GF-D8 (cell line): ENCODE results near the gene STXBP1.

ENCODE experiments used
- DNase-seq: peaks from one replicate; lab custom pipeline; 2025; lab: John Stamatoyannopoulos, UW

Gene STXBP1

GRCh38 chr9:127693697-127694096 is 81.6 kb downstream of the STXBP1 start:
- DNase-seq: no peak

GRCh38 chr9:127694890-127695720 is 83.0 kb downstream of the STXBP1 start:
- no peak for DNase-seq

GRCh38 chr9:127697575-127697974 is 85.5 kb downstream of the STXBP1 start:
- DNase-seq: no peak

DNA sequence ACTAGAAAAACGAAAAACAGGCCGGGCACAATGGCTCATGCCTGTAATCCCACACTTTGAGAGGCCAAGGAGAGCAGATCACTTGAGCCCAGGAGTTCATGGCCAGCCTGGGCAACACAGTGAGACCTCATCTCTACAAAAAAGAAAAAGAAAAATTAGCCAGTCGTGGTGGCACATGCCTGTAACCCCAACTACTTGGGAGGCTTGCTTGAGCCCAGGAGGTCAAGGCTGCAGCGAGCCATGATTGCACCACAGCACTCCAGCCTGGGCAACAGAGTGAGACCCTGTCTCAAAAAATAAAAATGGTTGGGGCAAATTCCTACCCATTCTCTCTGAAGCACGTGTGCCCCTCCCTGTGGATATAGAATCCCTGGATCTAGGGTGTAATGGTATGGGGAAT is 86.3 kb downstream of the STXBP1 start:
- DNase-seq: no peak

GRCh38 chr9:127698985-127699670 is 87.1 kb downstream of the STXBP1 start:
- DNase-seq: no peak

DNA sequence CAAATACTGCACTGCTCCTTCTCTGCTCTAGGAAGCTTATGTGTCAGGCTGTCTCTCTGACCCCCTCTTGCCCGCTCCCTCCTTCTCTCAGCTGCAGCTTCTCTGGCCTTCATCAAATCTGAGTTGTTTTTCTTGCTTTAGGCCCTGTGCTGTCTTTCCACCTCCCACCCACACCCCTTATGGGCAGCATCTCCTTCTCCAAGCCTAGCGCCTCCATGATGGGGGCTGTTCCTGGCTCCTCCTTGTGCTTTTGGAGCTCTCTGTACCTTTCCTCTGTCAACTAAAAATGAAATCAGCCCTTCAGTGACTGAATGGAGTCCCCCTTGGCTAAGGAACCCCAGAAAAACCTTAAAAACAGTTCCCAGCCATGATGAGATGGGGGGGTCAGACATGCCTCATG is 88.1 kb downstream of the STXBP1 start:
- no peak for DNase-seq

- DNase-seq: no peak
Measured at GRCh38 chr9:127700594-127701255, 88.6 kb downstream of the STXBP1 start.

DNA sequence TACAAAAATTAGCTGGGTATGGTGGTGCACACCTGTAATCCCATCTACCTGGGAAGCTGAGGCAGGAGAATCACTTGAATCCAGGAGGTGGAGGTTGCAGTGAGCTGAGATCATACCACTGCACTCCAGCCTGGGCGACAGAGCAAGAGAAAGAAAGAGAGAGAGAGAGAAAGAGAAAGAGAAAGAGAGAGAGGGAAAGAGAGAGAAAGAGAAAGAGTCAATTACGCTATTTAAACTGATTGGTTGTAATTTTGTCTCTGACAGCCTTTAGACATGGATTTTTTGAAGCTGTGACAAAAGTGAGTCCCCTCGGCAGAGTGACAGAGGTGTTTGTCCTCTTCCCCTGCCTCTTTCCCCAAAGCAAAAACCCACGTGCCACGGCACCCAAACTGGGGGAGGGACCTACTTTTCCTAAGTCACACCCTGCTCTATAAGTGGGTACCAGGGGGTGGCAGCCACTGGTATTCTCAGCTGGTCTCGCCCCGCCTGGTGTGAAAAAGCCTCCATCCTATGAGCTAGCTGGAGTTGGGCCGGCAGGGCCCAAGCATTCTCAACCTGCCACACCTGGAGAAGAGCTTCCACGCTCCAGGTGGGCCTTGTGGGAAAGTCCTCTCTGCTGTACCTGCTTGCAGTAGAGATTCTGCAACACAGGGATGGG is 91.3 kb downstream of the STXBP1 start:
- no peak for DNase-seq

DNA sequence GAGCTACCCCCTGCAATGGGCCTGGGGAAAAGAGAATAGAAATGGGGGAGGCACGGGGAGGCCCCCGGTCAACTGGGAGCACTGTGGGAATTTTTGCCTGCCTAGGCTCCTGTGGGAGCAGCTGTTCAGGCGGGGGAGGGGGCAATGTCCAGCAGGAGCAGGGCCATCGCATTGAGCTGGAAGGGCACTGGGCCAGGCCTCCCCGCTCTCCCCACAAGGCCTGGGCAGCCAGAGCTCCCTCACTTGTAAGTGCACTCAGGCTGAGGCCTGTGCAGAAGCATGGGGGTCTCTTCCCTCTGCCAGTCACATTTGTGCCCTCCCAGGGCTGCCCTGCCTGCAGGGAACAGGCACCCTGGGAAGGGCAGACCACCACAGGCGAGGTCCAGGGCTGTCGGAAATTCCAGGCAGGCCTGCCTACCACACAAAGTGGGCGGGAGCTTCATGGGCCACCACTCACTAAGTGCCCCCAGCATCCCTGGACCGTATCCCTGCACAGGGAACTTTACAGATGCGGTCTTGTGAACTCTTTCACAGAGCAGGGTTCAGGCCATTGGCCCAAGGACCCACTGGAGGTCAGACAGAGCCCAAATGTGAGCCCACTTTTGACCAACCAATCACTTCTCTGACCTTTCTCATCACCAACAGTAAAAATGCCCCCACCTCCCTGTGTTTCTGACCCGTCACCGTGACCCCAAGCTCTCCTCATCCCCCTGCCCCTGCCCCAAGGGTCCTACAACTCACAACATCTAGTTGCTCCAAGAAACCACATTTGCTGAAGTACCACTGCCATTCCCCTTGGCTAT is 93.7 kb downstream of the STXBP1 start:
- no peak for DNase-seq

DNA sequence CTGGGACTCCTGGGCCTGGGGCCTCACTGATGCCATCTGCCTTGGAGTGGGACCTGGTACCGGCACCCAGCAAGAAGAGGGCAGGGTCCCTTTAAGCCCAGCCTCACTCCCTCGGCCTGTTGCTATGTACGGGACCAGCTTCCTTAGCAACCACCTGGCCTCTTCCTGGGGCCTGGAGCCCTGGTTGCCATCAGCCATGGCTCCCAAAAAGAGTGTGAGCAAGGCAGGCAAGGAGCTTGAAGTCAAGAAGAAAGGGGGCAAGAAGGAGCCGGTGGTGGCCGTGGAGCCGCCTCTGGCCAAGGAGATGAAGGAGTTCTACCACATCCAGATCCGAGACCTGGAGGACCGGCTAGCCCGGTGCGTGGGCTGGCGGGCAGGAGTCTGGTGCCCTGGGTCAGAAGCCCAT is 94.8 kb downstream of the STXBP1 start, which contains the start of gene CFAP157:
Gene CFAP157, plus strand, starts transcription at position 153 of the 406 bp plus-strand sequence. Its CDS starts 44 bp downstream, at position 197.
- DNase-seq: no peak

DNA sequence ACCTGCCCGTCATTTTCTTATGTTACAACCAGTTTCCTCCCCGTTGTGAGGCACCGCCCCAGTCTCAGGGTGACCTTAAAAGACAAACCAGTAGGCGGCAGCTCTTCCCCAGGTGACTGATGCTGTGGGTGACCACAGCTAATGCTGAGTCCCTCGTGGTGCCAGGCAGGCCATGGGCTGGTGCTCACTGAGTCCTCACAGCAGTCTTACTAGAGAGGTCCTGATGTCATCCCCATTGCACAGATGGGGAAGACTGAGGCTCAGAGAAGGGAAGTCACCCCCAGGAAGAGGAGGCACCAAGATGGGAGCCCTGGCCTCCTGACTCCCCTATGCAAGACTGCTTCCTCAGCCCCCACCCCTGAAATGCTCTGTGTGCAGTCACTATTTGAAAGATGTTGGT is 95.7 kb downstream of the STXBP1 start:
- no peak for DNase-seq

DNA sequence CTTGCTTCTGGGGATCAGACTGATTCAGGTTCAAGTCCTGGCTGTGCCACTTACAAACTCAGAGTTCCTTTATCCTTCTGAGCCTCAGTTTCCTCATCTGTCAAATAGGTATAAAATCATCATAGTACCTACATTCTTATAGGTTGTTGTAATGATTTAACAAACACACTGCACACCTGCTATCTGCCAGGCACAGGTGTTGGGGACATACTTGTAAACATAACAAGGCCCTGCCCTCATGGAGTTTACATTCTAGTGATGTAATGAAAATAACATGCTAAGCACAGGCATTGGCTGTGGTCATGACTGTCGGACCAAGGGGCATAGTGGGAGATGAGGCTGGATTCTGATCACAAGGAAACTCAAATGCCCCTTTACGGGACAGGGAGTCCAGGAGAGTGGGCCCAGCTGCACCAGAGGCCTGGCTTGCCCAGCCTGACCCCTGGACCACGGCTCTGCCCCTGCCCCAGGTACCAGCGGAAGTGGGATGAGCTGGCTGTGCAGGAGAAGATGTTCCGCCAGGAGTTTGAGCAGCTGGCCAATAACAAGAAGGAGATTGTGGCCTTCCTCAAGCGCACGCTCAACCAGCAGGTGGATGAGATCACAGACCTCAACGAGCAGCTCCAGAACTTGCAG is 97.0 kb downstream of the STXBP1 start:
- DNase-seq: no peak

DNA sequence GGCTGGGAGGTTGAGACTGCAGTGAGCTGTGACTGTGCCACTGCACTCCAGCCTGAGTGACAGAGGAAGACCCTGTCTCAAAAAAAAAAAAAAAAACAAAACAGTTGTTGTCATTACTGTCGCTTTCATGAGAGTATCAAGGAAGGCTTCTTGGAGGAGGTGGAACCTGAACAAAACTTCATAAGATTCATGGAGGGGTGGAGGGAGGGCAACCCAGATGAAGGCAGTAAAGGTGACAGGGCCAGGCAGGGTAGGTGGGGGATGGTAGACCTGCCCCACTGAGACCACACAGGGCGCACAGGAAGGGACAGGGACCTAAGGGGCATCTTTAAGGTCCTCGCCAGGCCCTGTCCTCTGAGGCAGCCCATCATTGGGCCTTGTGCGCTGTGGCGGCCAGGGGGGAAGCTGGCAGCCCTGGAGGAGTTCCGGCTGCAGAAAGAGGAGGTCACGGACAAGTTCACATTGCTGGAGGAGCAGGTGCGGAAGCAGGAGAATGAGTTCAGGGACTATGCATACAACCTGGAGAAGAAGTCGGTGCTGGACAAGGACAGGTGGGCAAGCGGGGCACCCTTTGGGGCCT is 98.2 kb downstream of the STXBP1 start:
- DNase-seq: no peak

- DNase-seq: peak; percentile 51
Measured at GRCh38 chr9:127711226-127711701, 99.2 kb downstream of the STXBP1 start.

GRCh38 chr9:127711831-127712274 is 99.8 kb downstream of the STXBP1 start:
- no peak for DNase-seq

- DNase-seq: no peak
Measured at GRCh38 chr9:127712371-127712770, 100.3 kb downstream of the STXBP1 start.

GRCh38 chr9:127712867-127713266 is 100.8 kb downstream of the STXBP1 start:
- no peak for DNase-seq

- no peak for DNase-seq
Measured at GRCh38 chr9:127714020-127714750, 102.1 kb downstream of the STXBP1 start.

- DNase-seq: no peak
Measured at GRCh38 chr9:127714951-127715469, 102.9 kb downstream of the STXBP1 start.
